ENCODE results near the gene TF. TPM values are rescaled to one million over a fixed set of nuclear protein-coding genes. Genes with fewer than 3 reads are reported as not detected.

TF gene
- total and polyA plus RNA-seq, 10 of the 15 experiments (the other 5 are each of a cell fraction or from before 2014, with no cell fraction given) = under 0.01 to 8.9 (median 0.05) TPM; not detected in 1

- H3K9me3 ChIP-seq (replicated peaks; ENCODE audit: control insufficient read depth, insufficient read depth, low read length) = no peaks in the 10 kb centered on the region
- no peak overlapping the region for H3K4me3 ChIP-seq
- no peak overlapping the region for H3K9ac ChIP-seq (ENCODE audit: control insufficient read depth, insufficient read depth, low read length)
- CTCF ChIA-PET = no interaction called here
- BruUV-seq (replicated peaks) = no TSS peak
- ATAC-seq (no peak), DNase-seq (ENCODE audit: low read depth, low spot score) (no peak), FAIRE-seq (no peak)
- RAD21 ChIA-PET (ENCODE audit: unreplicated experiment) = no interaction called here
- no peak overlapping the region for H2AFZ ChIP-seq (ENCODE audit: control insufficient read depth, low read depth, low read length)
- no peaks in the 10 kb centered on the region for H4K20me1 ChIP-seq (ENCODE audit: control insufficient read depth, insufficient read depth)
- WGBS (ENCODE audit: insufficient coverage, insufficient replicate concordance, low lambda C conversion rate, missing lambda C conversion rate) = 37% methylated on average over 9 of the region's 9 CpGs
- no peak overlapping the region for H3K27ac ChIP-seq (ENCODE audit: control insufficient read depth, insufficient read depth)
- H3K4me1 ChIP-seq (ENCODE audit: control insufficient read depth, insufficient read depth, low read length) = no peaks in the 10 kb centered on the region
- intact Hi-C loops (cut with micrococcal nuclease; ENCODE audit: unreplicated experiment) (no loop called here), in situ Hi-C loops (cut with MboI) (no loop called here)
- SMC1A ChIA-PET (ENCODE audit: uncharacterized antibody, unreplicated experiment) = interaction anchor here (0.6 kb wide), 1 partner anchor 49 kb away, joined by 3 read pairs; no protein-coding TSS in a partner anchor
- no peak overlapping the region for H3K4me2 ChIP-seq (ENCODE audit: control insufficient read depth, insufficient read depth)
- TF ChIP-seq IKZF2 (IDR thresholded peaks at IDR 0.05) (no peak), ZNF384 (IDR thresholded peaks at IDR 0.05; ENCODE audit: borderline replicate concordance, low read depth, low read length) (no peak), POU2F2 (IDR thresholded peaks at IDR 0.05; ENCODE audit: borderline replicate concordance, low read depth, low read length) (no peak), STAT3 (IDR thresholded peaks at IDR 0.05; ENCODE audit: low read depth, low read length) (no peak), HDAC2 (IDR thresholded peaks at IDR 0.05) (no peak), YBX1 (IDR thresholded peaks at IDR 0.05) (no peak), NFXL1 (IDR thresholded peaks at IDR 0.05; ENCODE audit: borderline replicate concordance) (no peak), GATAD2B (conservative IDR thresholded peaks at IDR 0.05; ENCODE audit: low read depth) (no peak), FOS (IDR thresholded peaks at IDR 0.05; ENCODE audit: borderline replicate concordance, extremely low read depth, insufficient read length) (no peak), MLLT1 (IDR thresholded peaks at IDR 0.05) (no peak), RELA (IDR thresholded peaks at IDR 0.05; ENCODE audit: borderline replicate concordance, partially characterized antibody) (no peak), CREM (IDR thresholded peaks at IDR 0.05; ENCODE audit: low read depth) (no peak)
- TF ChIP-seq, protein P1, sequence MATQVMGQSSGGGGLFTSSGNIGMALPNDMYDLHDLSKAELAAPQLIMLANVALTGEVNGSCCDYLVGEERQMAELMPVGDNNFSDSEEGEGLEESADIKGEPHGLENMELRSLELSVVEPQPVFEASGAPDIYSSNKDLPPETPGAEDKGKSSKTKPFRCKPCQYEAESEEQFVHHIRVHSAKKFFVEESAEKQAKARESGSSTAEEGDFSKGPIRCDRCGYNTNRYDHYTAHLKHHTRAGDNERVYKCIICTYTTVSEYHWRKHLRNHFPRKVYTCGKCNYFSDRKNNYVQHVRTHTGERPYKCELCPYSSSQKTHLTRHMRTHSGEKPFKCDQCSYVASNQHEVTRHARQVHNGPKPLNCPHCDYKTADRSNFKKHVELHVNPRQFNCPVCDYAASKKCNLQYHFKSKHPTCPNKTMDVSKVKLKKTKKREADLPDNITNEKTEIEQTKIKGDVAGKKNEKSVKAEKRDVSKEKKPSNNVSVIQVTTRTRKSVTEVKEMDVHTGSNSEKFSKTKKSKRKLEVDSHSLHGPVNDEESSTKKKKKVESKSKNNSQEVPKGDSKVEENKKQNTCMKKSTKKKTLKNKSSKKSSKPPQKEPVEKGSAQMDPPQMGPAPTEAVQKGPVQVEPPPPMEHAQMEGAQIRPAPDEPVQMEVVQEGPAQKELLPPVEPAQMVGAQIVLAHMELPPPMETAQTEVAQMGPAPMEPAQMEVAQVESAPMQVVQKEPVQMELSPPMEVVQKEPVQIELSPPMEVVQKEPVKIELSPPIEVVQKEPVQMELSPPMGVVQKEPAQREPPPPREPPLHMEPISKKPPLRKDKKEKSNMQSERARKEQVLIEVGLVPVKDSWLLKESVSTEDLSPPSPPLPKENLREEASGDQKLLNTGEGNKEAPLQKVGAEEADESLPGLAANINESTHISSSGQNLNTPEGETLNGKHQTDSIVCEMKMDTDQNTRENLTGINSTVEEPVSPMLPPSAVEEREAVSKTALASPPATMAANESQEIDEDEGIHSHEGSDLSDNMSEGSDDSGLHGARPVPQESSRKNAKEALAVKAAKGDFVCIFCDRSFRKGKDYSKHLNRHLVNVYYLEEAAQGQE (IDR thresholded peaks at IDR 0.05; ENCODE audit: low read depth, low read length) = no peak
- TF ChIP-seq, protein P2, sequence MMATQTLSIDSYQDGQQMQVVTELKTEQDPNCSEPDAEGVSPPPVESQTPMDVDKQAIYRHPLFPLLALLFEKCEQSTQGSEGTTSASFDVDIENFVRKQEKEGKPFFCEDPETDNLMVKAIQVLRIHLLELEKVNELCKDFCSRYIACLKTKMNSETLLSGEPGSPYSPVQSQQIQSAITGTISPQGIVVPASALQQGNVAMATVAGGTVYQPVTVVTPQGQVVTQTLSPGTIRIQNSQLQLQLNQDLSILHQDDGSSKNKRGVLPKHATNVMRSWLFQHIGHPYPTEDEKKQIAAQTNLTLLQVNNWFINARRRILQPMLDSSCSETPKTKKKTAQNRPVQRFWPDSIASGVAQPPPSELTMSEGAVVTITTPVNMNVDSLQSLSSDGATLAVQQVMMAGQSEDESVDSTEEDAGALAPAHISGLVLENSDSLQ (IDR thresholded peaks at IDR 0.05) = no peak
- TF ChIP-seq, protein P3, sequence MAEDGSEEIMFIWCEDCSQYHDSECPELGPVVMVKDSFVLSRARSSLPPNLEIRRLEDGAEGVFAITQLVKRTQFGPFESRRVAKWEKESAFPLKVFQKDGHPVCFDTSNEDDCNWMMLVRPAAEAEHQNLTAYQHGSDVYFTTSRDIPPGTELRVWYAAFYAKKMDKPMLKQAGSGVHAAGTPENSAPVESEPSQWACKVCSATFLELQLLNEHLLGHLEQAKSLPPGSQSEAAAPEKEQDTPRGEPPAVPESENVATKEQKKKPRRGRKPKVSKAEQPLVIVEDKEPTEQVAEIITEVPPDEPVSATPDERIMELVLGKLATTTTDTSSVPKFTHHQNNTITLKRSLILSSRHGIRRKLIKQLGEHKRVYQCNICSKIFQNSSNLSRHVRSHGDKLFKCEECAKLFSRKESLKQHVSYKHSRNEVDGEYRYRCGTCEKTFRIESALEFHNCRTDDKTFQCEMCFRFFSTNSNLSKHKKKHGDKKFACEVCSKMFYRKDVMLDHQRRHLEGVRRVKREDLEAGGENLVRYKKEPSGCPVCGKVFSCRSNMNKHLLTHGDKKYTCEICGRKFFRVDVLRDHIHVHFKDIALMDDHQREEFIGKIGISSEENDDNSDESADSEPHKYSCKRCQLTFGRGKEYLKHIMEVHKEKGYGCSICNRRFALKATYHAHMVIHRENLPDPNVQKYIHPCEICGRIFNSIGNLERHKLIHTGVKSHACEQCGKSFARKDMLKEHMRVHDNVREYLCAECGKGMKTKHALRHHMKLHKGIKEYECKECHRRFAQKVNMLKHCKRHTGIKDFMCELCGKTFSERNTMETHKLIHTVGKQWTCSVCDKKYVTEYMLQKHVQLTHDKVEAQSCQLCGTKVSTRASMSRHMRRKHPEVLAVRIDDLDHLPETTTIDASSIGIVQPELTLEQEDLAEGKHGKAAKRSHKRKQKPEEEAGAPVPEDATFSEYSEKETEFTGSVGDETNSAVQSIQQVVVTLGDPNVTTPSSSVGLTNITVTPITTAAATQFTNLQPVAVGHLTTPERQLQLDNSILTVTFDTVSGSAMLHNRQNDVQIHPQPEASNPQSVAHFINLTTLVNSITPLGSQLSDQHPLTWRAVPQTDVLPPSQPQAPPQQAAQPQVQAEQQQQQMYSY (CRISPR knock-in tag; IDR thresholded peaks at IDR 0.05) = no peak
- POLR2A ChIA-PET = no interaction called here
- no peaks in the 10 kb centered on the region for H3K79me2 ChIP-seq (ENCODE audit: control insufficient read depth, insufficient read depth, low read length)
- H3K27me3 ChIP-seq (replicated peaks in 1 of 2; ENCODE audit: control insufficient read depth in 2 of 2, insufficient read depth in 2 of 2, low read length in 1 of 2) = peaks cover 2 to 6% of the 10 kb centered on the region in 2 experiments; a peak in 3 of 4 replicates
- no peaks in the 10 kb centered on the region for H3K36me3 ChIP-seq (ENCODE audit: control insufficient read depth in 2 of 2, insufficient read depth in 2 of 2, low read length in 1 of 2)
These were observed 13.0 kb downstream of the TF start for GRCh38 chr3:133758964-133759739.

Data from GM12878 (cell line).